NCI-H1694 (cell line): ENCODE measurements around the gene HSPA8.

Experiments
- DNase-seq: peaks from one replicate; lab custom pipeline; 2025; lab: John Stamatoyannopoulos, UW

Gene HSPA8

GRCh38 chr11:123047266-123047946 lies 14.5 kb downstream of the HSPA8 start:
- DNase-seq, result no peak

GRCh38 chr11:123046473-123047259 lies 15.3 kb downstream of the HSPA8 start:
- no peak for DNase-seq

GRCh38 chr11:123045101-123045500 lies 16.8 kb downstream of the HSPA8 start:
- DNase-seq, result no peak

GRCh38 chr11:123041185-123041584 lies 20.8 kb downstream of the HSPA8 start:
- no peak for DNase-seq

- DNase-seq, result no peak
These were observed 21.9 kb downstream of the HSPA8 start for GRCh38 chr11:123040111-123040432.

GRCh38 chr11:123035831-123036230 lies 26.1 kb downstream of the HSPA8 start:
- DNase-seq, result no peak

- DNase-seq, result no peak
These were observed 27.3 kb downstream of the HSPA8 start for GRCh38 chr11:123034597-123034996.

- no peak for DNase-seq
These were observed 28.0 kb downstream of the HSPA8 start for GRCh38 chr11:123033895-123034294.

GRCh38 chr11:123030517-123030916 lies 31.4 kb downstream of the HSPA8 start:
- no peak for DNase-seq

- peak; percentile 19 for DNase-seq
These were observed 41.0 kb downstream of the HSPA8 start for GRCh38 chr11:123020968-123021367.

- no peak for DNase-seq
These were observed 43.2 kb downstream of the HSPA8 start for GRCh38 chr11:123018702-123019101.

- DNase-seq, result no peak
These were observed 50.4 kb downstream of the HSPA8 start for GRCh38 chr11:123011510-123011909.
